GM12872 (cell line): ENCODE results near the gene KATNIP.

ENCODE experiments used
- TF ChIP-seq, protein P1 (sequence below): IDR thresholded peaks from 3 replicates; pipeline ENCODE4 v1.5.1; 2011; ENCODE audit warnings: low read depth, mild to moderate bottlenecking, low read length, moderate library complexity; ENCODE audit not compliant: insufficient read depth

The KATNIP gene

DNA sequence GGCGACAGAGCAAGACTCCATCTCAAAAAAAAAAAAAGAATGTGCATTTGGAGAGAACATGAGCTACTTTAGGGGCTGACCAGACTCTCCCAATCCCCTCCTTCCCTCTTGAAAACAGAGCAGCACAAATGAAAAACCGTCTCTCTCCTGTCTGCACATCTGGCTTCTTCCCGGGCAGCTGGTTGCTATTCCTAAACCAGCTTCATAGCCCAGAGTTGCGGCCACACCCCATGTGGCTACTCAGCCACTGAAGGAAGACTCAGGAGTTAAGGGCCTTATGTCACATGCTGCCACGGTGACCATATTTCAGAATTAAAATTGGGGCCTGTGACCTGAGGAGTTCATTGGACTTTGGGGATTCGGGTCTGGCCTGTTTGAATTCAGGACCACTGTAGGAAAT lies 48.3 kb downstream of the KATNIP start:
- TF ChIP-seq, protein P1, sequence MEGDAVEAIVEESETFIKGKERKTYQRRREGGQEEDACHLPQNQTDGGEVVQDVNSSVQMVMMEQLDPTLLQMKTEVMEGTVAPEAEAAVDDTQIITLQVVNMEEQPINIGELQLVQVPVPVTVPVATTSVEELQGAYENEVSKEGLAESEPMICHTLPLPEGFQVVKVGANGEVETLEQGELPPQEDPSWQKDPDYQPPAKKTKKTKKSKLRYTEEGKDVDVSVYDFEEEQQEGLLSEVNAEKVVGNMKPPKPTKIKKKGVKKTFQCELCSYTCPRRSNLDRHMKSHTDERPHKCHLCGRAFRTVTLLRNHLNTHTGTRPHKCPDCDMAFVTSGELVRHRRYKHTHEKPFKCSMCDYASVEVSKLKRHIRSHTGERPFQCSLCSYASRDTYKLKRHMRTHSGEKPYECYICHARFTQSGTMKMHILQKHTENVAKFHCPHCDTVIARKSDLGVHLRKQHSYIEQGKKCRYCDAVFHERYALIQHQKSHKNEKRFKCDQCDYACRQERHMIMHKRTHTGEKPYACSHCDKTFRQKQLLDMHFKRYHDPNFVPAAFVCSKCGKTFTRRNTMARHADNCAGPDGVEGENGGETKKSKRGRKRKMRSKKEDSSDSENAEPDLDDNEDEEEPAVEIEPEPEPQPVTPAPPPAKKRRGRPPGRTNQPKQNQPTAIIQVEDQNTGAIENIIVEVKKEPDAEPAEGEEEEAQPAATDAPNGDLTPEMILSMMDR: no peak

DNA sequence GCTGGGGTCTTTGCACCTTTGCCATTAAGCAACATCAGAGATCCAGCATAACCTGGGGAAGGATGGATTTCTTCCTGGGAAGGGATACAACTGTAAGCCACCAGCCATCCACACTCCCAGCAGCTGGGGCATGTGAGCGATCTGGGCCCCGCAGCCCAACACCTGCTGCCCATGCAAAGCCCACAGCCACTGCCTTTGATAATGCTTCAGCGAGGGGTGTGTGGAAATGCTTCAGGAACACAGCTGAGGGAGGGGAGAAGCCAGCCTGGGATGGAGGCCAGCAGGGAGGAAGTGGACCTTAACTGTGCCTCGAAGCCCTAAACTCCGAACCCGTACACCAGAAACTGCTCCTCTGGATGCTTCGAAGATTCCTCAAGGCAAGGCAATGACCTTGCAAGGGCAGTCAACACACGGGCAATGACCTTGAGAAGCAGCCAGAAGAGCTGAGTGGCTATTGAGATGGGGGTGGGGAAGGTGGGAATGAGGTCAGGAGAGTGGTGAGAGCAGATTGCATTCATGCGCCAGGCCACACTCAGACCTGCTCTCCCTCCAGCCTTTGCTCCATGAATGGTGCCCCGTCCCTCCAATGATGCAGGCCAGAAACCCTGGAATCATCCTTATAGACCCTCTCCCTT lies 49.1 kb downstream of the KATNIP start:
- TF ChIP-seq, protein P1: no peak

DNA sequence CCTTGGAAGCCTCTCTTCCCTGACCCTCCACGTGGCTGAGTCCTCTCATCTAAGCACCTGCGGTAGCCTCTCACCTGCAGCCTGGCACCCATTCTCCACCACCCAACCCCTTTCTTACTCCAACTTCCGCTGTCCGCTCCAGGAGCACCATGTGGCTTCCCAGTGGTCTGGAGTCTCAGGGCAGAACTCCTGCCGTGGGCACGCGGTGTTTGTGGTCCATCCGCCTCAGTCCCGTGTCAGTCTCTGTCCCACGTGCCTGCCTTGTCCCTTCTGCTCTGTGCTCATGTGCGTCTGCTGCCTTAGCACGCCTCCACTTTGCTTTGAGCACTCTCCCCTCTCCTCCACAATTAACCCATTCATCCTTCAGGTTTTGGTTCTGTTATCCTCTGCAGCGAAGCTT lies 49.7 kb downstream of the KATNIP start:
- TF ChIP-seq, protein P1: no peak
